Measurements from ENCODE around the gene CFAP97. TPM values are rescaled to one million over a fixed set of nuclear protein-coding genes. Genes with fewer than 3 reads are reported as not detected.

The CFAP97 gene
- total and polyA plus RNA-seq, 2 donors (not counting 1 experiment from before 2014, with no cell fraction given) = 11.3 to 32.0 TPM

DNA sequence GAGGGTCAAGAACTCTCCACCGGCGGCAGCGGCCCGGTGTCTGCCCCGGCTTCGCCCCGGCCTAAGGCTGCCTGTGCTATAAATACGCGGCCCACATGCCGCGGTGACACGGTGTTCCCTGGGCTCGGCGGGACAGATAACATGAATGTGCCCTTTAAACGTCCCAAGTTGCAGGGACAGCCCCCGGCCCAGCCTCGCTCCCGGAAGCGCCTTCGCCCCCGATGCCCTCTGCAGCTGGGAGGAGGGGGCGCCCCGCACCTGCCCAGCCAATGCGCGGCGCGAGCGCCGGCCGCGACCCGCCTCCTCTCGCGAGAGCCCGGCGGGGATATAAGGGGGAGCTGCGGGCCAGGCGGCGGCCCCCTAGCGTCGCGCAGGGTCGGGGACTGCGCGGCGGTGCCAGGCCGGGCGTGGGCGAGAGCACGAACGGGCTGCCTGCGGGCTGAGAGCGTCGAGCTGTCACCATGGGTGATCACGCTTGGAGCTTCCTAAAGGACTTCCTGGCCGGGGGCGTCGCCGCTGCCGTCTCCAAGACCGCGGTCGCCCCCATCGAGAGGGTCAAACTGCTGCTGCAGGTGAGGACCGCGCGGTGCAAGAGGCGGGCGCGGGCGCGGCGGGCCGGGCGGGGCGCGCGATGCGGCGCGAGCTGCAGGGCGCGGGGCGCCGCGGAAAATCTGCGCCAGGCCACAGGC, 60.7 kb downstream of the CFAP97 start, which contains the start of gene SLC25A4:
Gene SLC25A4, plus strand, starts transcription at position 355 of the 689 bp plus-strand sequence. Its CDS starts 107 bp downstream, at position 462.
- under 1% methylated on average over 87 of the region's 87 CpGs for WGBS (ENCODE audit: insufficient coverage)
- Mint-ChIP-seq H3K27me3 (peaks cover 8% of the 10 kb centered on the region), H3K4me3 (peak within 1 kb of the TSS; percentile 97), H3K4me1 (peaks cover 15% of the 10 kb centered on the region), H3K27ac (peak within 1 kb of the TSS; percentile 90), H3K9me3 (ENCODE audit: insufficient read depth) (no peaks in the 10 kb centered on the region)
- H3K4me2 ChIP-seq (replicated peaks; ENCODE audit: low read depth, low read length, poor library complexity, severe bottlenecking) = peak within 1 kb of the TSS; percentile 95
- peak within 1 kb of the TSS; percentile 66 to 76 for H3K27ac ChIP-seq (ENCODE audit: low read length in 2 of 2)
- peaks cover 0 to 4% (median 0%) of the 10 kb centered on the region in 4 experiments for H3K27me3 ChIP-seq (replicated peaks in 1 of 4; ENCODE audit: control extremely low read depth in 1 of 4, control insufficient read depth in 3 of 4, insufficient read depth in 4 of 4, low read length in 3 of 4)
- no peaks in the 10 kb centered on the region for H4K20me1 ChIP-seq (ENCODE audit: control insufficient read depth, insufficient read depth, low read length, poor library complexity, severe bottlenecking)
- peak within 1 kb of the TSS; percentile 55 to 83 (median 81) for H3K4me3 ChIP-seq (ENCODE audit: control extremely low read depth in 1 of 5, extremely low read depth in 1 of 5, insufficient read depth in 1 of 5, low read depth in 2 of 5, low read length in 4 of 5)
- peaks cover 0 to 8% of the 10 kb centered on the region in 2 experiments for H3K36me3 ChIP-seq (replicated peaks in 1 of 2; ENCODE audit: control extremely low read depth in 1 of 2, control insufficient read depth in 1 of 2, extremely low read depth in 1 of 2, insufficient read depth in 2 of 2, low read length in 1 of 2)
- ChIA-PET POLR2A (interaction anchor here (0.6 to 1.2 kb wide), 4 partner anchors 9 to 409 kb away, joined by 3 to 4 read pairs (median 4); partner anchors contain the start of gene SNX25), CTCF (interaction anchor here (0.7 to 2.3 kb wide), 15 partner anchors 8 to 454 kb away, joined by 3 to 16 read pairs (median 4); partner anchors contain the start of genes CENPU and UFSP2)
- DNase-seq (peak; percentile 94), ATAC-seq (ENCODE audit: low read depth) (peak; percentile 98)
- peaks cover 13% of the 10 kb centered on the region in 2 donors for H3K4me1 ChIP-seq (ENCODE audit: control insufficient read depth in 2 of 2, insufficient read depth in 2 of 2, low read length in 2 of 2)
- H2AFZ ChIP-seq (ENCODE audit: insufficient read depth, low read depth, low read length, poor library complexity, severe bottlenecking) = peak within 1 kb of the TSS; percentile 96
- H3K9me3 ChIP-seq (ENCODE audit: control extremely low read depth in 1 of 3, control insufficient read depth in 2 of 3, insufficient read depth in 1 of 3, low read length in 2 of 3) = no peaks in the 10 kb centered on the region
- H3K79me2 ChIP-seq (ENCODE audit: control insufficient read depth, insufficient read depth, low read length) = no peaks in the 10 kb centered on the region
- intact Hi-C loops (cut with micrococcal nuclease) = loop anchor here (1.0 to 10.0 kb wide), 12 partner anchors 39 to 1641 kb away; partner anchors contain the start of genes ACSL1, ANKRD37, CASP3 and CCDC110
- peak within 1 kb of the TSS; percentile 74 for H3K9ac ChIP-seq (ENCODE audit: low read length)
- TF ChIP-seq EZH2 (IDR thresholded peaks at IDR 0.05; ENCODE audit: borderline replicate concordance, insufficient read depth, low read depth, low read length, poor library complexity, severe bottlenecking) = no peak
- TF ChIP-seq, protein P1, sequence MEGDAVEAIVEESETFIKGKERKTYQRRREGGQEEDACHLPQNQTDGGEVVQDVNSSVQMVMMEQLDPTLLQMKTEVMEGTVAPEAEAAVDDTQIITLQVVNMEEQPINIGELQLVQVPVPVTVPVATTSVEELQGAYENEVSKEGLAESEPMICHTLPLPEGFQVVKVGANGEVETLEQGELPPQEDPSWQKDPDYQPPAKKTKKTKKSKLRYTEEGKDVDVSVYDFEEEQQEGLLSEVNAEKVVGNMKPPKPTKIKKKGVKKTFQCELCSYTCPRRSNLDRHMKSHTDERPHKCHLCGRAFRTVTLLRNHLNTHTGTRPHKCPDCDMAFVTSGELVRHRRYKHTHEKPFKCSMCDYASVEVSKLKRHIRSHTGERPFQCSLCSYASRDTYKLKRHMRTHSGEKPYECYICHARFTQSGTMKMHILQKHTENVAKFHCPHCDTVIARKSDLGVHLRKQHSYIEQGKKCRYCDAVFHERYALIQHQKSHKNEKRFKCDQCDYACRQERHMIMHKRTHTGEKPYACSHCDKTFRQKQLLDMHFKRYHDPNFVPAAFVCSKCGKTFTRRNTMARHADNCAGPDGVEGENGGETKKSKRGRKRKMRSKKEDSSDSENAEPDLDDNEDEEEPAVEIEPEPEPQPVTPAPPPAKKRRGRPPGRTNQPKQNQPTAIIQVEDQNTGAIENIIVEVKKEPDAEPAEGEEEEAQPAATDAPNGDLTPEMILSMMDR (IDR thresholded peaks at IDR 0.05) = peak; percentile 76
